Stimulated activated CD8-positive, alpha-beta memory T cell treated with anti-CD3 and anti-CD28 coated beads, Interleukin-7, amount 100 ng/mL, for 1 hour (primary cell): ENCODE data around the gene AGFG1.

Experiments used
- DNase-seq, 2 donors: peaks; one replicate each; pipeline ENCODE4 v3.0.0-alpha.2; 2020; ENCODE audit warnings: low read depth in 2 of 2

AGFG1 gene

DNA sequence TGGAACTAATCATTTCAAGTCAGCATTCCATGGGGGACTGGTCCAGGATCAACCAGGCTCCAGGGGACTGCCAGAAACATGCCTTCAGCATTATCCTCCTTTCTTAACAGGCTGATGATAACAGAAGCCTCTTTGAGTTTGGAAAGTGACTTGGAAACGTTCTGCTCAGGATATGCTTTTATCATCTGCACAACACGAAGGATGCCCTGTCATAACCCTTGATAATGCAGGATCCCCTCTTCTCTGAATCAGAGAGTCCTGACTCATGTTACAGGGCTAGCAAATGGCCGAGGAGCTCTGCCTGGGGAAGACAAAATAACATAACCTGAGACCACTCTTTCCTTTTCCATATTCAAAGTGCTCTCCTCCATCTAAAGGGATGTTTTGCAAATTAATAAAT lies 136.0 kb downstream of the AGFG1 start:
- no peak for DNase-seq

GRCh38 chr2:227608561-227609338 lies 136.8 kb downstream of the AGFG1 start:
- no peak for DNase-seq

DNA sequence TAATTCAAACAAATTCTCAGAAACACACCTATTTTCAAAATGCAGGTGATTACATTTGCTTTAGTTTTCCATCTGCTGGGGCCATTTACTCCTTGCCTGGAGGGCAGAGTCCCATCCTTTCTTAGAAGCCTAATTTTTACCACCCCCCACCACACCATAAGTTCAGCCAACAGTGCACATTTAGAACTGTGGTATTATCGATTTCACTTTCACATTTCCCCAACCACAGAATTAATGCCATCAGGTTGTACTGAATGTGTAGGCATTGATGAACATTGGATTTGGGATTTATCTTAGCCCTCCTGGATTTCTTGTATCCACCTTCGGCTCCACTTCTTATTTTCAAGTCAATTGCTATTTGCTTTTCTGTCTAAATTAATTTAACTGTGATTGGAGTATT lies 138.2 kb downstream of the AGFG1 start:
- no peak for DNase-seq
